Measurements from ENCODE around the gene TNS1. TPM values are rescaled to one million over a fixed set of nuclear protein-coding genes. Genes with fewer than 3 reads are reported as not detected.

TNS1 gene
- total RNA-seq, 1 experiment from 2014 or later: 4.5 TPM

- no peaks in the 10 kb centered on the region for H3K36me3 Mint-ChIP-seq
- no peak overlapping the region for H3K27ac Mint-ChIP-seq
- no peak for ATAC-seq
- CTCF ChIA-PET: no interaction called here
- POLR2A ChIA-PET: interaction anchor here (0.7 kb wide), 1 partner anchor 63 kb away, joined by 3 read pairs; no protein-coding TSS in a partner anchor
- no peak for DNase-seq (ENCODE audit: low spot score)
- no peaks in the 10 kb centered on the region for H3K9me3 Mint-ChIP-seq
- no peak overlapping the region for H3K4me3 Mint-ChIP-seq
- TF ChIP-seq RORB (CRISPR knock-in tag; IDR thresholded peaks at IDR 0.05) (no peak), GABPB1 (CRISPR knock-in tag; IDR thresholded peaks at IDR 0.05) (no peak), ATF6 (CRISPR knock-in tag; IDR thresholded peaks at IDR 0.05) (no peak), NFYB (CRISPR knock-in tag; conservative IDR thresholded peaks at IDR 0.05; ENCODE audit: low read depth) (no peak), SMAD3 (CRISPR knock-in tag; IDR thresholded peaks at IDR 0.05; ENCODE audit: borderline replicate concordance) (no peak), ZNF396 (CRISPR knock-in tag; IDR thresholded peaks at IDR 0.05; ENCODE audit: borderline replicate concordance) (no peak), ZNF416 (CRISPR knock-in tag; IDR thresholded peaks at IDR 0.05) (no peak), PRRX2 (CRISPR knock-in tag; IDR thresholded peaks at IDR 0.05) (no peak), STAT6 (CRISPR knock-in tag; conservative IDR thresholded peaks at IDR 0.05; ENCODE audit: low read depth) (no peak)
- H3K4me1 Mint-ChIP-seq: no peaks in the 10 kb centered on the region
- H3K27me3 Mint-ChIP-seq (ENCODE audit: low read depth): no peaks in the 10 kb centered on the region
Measured at GRCh38 chr2:217848351-217848957, 154.3 kb downstream of the TNS1 start.

- no peaks in the 10 kb centered on the region for H3K36me3 Mint-ChIP-seq
- no peaks in the 10 kb centered on the region for H3K4me1 Mint-ChIP-seq
- no peak overlapping the region for H3K4me3 Mint-ChIP-seq
- POLR2A ChIA-PET: interaction anchor here (0.7 kb wide), 1 partner anchor 62 kb away, joined by 3 read pairs; no protein-coding TSS in a partner anchor
- DNase-seq (ENCODE audit: low spot score) (no peak), ATAC-seq (no peak)
- H3K9me3 Mint-ChIP-seq: no peaks in the 10 kb centered on the region
- H3K27me3 Mint-ChIP-seq (ENCODE audit: low read depth): no peaks in the 10 kb centered on the region
- CTCF ChIA-PET: no interaction called here
- H3K27ac Mint-ChIP-seq: no peak overlapping the region
- TF ChIP-seq TEAD1 (CRISPR knock-in tag; IDR thresholded peaks at IDR 0.05): no peak
- no peak for TF ChIP-seq TP53 (CRISPR knock-in tag; IDR thresholded peaks at IDR 0.05)
- TF ChIP-seq NR3C1 (CRISPR knock-in tag; conservative IDR thresholded peaks at IDR 0.05; ENCODE audit: low read depth): no peak
- TF ChIP-seq STAT6 (CRISPR knock-in tag; conservative IDR thresholded peaks at IDR 0.05; ENCODE audit: low read depth): no peak
- no peak for TF ChIP-seq ZNF532 (CRISPR knock-in tag; IDR thresholded peaks at IDR 0.05; ENCODE audit: borderline replicate concordance)
- no peak for TF ChIP-seq NR1H2 (CRISPR knock-in tag; IDR thresholded peaks at IDR 0.05)
- no peak for TF ChIP-seq FOXP1 (CRISPR knock-in tag; IDR thresholded peaks at IDR 0.05; ENCODE audit: borderline replicate concordance)
- no peak for TF ChIP-seq RORB (CRISPR knock-in tag; IDR thresholded peaks at IDR 0.05)
- no peak for TF ChIP-seq NFATC4 (CRISPR knock-in tag; IDR thresholded peaks at IDR 0.05)
- no peak for TF ChIP-seq ATF6 (CRISPR knock-in tag; IDR thresholded peaks at IDR 0.05)
- no peak for TF ChIP-seq ERG (CRISPR knock-in tag; IDR thresholded peaks at IDR 0.05)
- no peak for TF ChIP-seq ZNF396 (CRISPR knock-in tag; IDR thresholded peaks at IDR 0.05; ENCODE audit: borderline replicate concordance)
Measured at GRCh38 chr2:217847552-217848350, 155.0 kb downstream of the TNS1 start.

Data from WTC11 (cell line).